ENCODE measurements around the gene ACSM6. TPM values are rescaled to one million over a fixed set of nuclear protein-coding genes. Genes with fewer than 3 reads are reported as not detected.

The ACSM6 gene
- total RNA-seq, 2 experiments from 2014 or later: not detected

DNA sequence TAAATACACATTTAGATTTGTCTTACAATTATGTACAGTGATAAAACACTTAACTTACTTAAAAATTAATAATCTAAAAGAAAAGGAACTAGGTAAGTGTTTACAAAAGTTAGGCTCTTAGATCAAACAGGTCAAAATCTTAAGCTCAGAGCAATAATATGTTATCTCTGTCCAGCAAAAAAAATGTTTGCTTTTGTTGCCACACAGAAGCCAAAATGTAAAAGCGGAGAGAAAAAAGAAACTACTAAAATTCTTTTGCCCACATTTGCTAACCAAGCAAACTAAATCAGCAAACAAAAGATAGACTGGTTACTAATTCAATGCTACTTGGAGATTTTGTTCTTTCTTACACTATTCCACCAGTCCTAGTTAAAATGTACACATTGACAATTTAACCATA is 15.2 kb upstream of the ACSM6 start:
- Mint-ChIP-seq H3K9me3 (no peaks in the 10 kb centered on the region), H3K27ac (no peak overlapping the region), H3K27me3 (peaks cover 11% of the 10 kb centered on the region), H3K36me3 (ENCODE audit: low read depth) (no peaks in the 10 kb centered on the region), H3K4me3 (no peak overlapping the region), H3K4me1 (ENCODE audit: low read depth) (peaks cover 3% of the 10 kb centered on the region)
- Histone ChIP-seq H3K9me3 (ENCODE audit: control insufficient read depth in 1 of 2, insufficient read depth in 1 of 2, low read length in 2 of 2) (peaks cover 0 to 7% of the 10 kb centered on the region in 2 experiments), H3K27me3 (ENCODE audit: control insufficient read depth in 1 of 2, insufficient read depth in 2 of 2, low read length in 2 of 2) (peaks cover 0 to 8% of the 10 kb centered on the region in 2 experiments), H3K36me3 (ENCODE audit: insufficient read depth, low read length) (no peaks in the 10 kb centered on the region), H3K4me1 (ENCODE audit: insufficient read depth, low read length) (peaks cover 5% of the 10 kb centered on the region), H3K4me3 (ENCODE audit: low read length) (no peak overlapping the region), H3K27ac (ENCODE audit: low read depth in 1 of 2, low read length in 2 of 2) (no peak overlapping the region)
- TF ChIP-seq, protein P1, sequence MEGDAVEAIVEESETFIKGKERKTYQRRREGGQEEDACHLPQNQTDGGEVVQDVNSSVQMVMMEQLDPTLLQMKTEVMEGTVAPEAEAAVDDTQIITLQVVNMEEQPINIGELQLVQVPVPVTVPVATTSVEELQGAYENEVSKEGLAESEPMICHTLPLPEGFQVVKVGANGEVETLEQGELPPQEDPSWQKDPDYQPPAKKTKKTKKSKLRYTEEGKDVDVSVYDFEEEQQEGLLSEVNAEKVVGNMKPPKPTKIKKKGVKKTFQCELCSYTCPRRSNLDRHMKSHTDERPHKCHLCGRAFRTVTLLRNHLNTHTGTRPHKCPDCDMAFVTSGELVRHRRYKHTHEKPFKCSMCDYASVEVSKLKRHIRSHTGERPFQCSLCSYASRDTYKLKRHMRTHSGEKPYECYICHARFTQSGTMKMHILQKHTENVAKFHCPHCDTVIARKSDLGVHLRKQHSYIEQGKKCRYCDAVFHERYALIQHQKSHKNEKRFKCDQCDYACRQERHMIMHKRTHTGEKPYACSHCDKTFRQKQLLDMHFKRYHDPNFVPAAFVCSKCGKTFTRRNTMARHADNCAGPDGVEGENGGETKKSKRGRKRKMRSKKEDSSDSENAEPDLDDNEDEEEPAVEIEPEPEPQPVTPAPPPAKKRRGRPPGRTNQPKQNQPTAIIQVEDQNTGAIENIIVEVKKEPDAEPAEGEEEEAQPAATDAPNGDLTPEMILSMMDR (IDR thresholded peaks at IDR 0.05): no peak
- no peak for ATAC-seq (ENCODE audit: poor library complexity)
- POLR2A ChIA-PET: no interaction called here
- no peak for DNase-seq
- intact Hi-C loops (cut with DNase I, micrococcal nuclease): no loop called here
- CTCF ChIA-PET: no interaction called here

DNA sequence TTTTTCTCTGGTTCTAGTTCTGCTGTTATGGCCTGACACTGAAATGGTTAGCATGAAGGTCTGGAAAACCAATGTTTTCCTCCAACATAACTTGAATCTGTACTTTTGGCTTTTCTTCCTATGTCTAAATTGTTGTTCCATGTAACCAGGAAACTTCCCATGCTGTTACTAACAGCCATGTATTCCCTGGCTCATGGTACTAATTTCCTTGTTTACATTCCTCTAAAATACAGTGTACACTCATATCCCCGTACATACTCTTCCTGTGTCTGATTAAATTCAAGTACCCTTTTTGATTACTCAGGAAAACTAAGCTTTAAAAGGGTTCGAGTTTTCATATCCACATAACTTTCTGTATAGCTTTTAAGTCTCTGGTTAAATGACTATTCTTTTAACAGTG is 12.3 kb upstream of the ACSM6 start:
- Histone ChIP-seq H3K9me3 (ENCODE audit: control insufficient read depth in 1 of 2, insufficient read depth in 1 of 2, low read length in 2 of 2) (peaks cover 0 to 19% of the 10 kb centered on the region in 2 experiments), H3K4me3 (ENCODE audit: low read length) (no peak overlapping the region), H3K4me1 (ENCODE audit: insufficient read depth, low read length) (peaks cover 5% of the 10 kb centered on the region), H3K27ac (ENCODE audit: low read depth in 1 of 2, low read length in 2 of 2) (no peak overlapping the region), H3K27me3 (ENCODE audit: control insufficient read depth in 1 of 2, insufficient read depth in 2 of 2, low read length in 2 of 2) (peaks cover 4 to 8% of the 10 kb centered on the region in 2 experiments), H3K36me3 (ENCODE audit: insufficient read depth, low read length) (no peaks in the 10 kb centered on the region)
- intact Hi-C loops (cut with DNase I, micrococcal nuclease): loop anchor here (2.0 to 5.0 kb wide), 2 partner anchors 61 to 181 kb away; no protein-coding TSS in a partner anchor
- Mint-ChIP-seq H3K4me1 (ENCODE audit: low read depth) (peaks cover 8% of the 10 kb centered on the region), H3K27ac (no peak overlapping the region), H3K27me3 (peaks cover 25% of the 10 kb centered on the region), H3K9me3 (no peaks in the 10 kb centered on the region), H3K4me3 (no peak overlapping the region), H3K36me3 (ENCODE audit: low read depth) (no peaks in the 10 kb centered on the region)
- ATAC-seq (ENCODE audit: poor library complexity): no peak
- TF ChIP-seq, protein P1 (IDR thresholded peaks at IDR 0.05): no peak
- CTCF ChIA-PET: no interaction called here
- DNase-seq: no peak
- POLR2A ChIA-PET: no interaction called here

DNA sequence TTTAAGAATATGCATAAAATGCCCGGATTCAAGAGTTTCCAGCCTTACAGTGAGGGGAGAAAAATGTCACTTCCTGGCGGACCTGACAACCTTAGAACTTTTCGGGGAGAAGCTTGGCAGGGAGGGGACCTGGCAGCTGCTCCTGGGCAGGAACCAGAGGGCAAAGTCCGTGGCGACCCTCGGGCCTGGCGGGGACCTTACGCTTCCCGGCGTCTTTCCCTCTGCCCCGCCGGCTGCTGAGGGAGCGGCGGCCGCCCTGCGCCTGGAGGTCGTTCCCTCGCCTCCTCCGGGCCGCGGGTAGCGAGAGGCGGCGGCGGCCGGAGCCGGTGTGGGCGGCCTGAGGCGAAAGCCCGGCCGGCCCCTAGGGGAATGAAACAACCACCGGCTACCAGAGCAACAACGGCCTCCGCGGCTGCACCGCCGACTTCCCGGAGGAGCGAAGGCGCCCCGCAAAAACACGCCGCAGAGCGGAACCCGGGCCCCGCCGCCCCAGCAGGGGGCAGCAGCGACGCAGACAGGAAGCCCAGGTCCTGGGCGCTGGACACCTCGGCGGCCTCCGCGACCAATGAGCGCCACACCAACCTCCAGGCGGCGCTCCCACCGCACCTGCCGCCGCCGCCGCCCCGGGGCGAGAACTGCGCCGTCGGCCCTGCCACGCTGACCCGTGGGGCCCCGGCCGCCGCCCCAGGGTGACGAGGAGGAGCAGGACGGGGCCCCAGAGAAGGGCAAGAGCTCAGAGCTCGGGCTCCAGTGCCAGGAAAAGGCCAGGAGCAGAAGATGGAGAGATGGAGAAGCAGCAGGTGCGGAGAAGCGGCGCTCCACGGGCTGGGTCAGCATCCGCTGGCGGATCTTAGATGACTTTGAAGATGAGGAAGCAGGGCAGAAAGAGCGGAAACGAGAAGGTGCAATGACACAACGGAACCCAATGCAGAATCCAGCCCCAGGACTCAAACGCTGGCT is 10.5 kb upstream of the ACSM6 start:
- Mint-ChIP-seq H3K36me3 (ENCODE audit: low read depth) (no peaks in the 10 kb centered on the region), H3K4me3 (peak overlapping the region; percentile 75), H3K9me3 (no peaks in the 10 kb centered on the region), H3K27ac (no peak overlapping the region), H3K27me3 (peaks cover 25% of the 10 kb centered on the region), H3K4me1 (ENCODE audit: low read depth) (peaks cover 8% of the 10 kb centered on the region)
- H3K9me3 ChIP-seq (ENCODE audit: control insufficient read depth in 1 of 2, insufficient read depth in 1 of 2, low read length in 2 of 2): peaks cover 0 to 19% of the 10 kb centered on the region in 2 experiments
- H3K4me1 ChIP-seq (ENCODE audit: insufficient read depth, low read length): peaks cover 5% of the 10 kb centered on the region
- peak; percentile 76 for ATAC-seq (ENCODE audit: poor library complexity)
- peak; percentile 9 to 77 (median 52) for DNase-seq
- ChIA-PET CTCF (no interaction called here), POLR2A (no interaction called here)
- intact Hi-C loops (cut with DNase I, micrococcal nuclease): loop anchor here (2.0 to 5.0 kb wide), 2 partner anchors 59 to 179 kb away; no protein-coding TSS in a partner anchor
- H3K27me3 ChIP-seq (ENCODE audit: control insufficient read depth in 1 of 2, insufficient read depth in 2 of 2, low read length in 2 of 2): peaks cover 4 to 8% of the 10 kb centered on the region in 2 experiments
- TF ChIP-seq, protein P1 (IDR thresholded peaks at IDR 0.05): peak; percentile 70
- peak overlapping the region; percentile 52 for H3K4me3 ChIP-seq (ENCODE audit: low read length)
- H3K27ac ChIP-seq (ENCODE audit: low read depth in 1 of 2, low read length in 2 of 2): no peak overlapping the region
- no peaks in the 10 kb centered on the region for H3K36me3 ChIP-seq (ENCODE audit: insufficient read depth, low read length)
